RWPE1 (cell line): ENCODE data around the gene ATP7A.

ENCODE experiments used
- CTCF ChIA-PET: fragments of 350-600 bp; sonication (Branson Sonifier 250); formaldehyde crosslinking; extraction: SDS; loops from one replicate; lab custom pipeline; 2021; lab: Yijun Ruan, JAX
- POLR2A ChIA-PET: fragments of 400-600 bp; formaldehyde crosslinking; extraction: SDS; loops from one replicate; lab custom pipeline; 2020; ENCODE audit warnings: antibody characterized with exemption; ENCODE audit not compliant: low non-redundant PET; lab: Yijun Ruan, JAX
- DNase-seq: peaks from one replicate; pipeline ENCODE4 v3.0.0; 2012; ENCODE audit warnings: low spot score
- H3K27ac ChIP-seq: fragments of 450-650 bp; 2 replicates; pipeline ENCODE4 v1.5.1; 2017
- CTCF ChIP-seq: fragments of 450-650 bp; conservative IDR thresholded peaks from 2 replicates; pipeline ENCODE4 v1.5.1; 2017; ENCODE audit warnings: low read depth, mild to moderate bottlenecking

The ATP7A gene

GRCh38 chrX:77969538-77969937 lies 59.0 kb downstream of the ATP7A start, which contains the start of gene PGAM4:
Gene PGAM4, minus strand, starts transcription at chrX:77969638. Its CDS starts 0 bp downstream, at chrX:77969638.
- no peak for DNase-seq
- ChIA-PET POLR2A (no interaction called here), CTCF (no interaction called here)
- no peak for TF ChIP-seq CTCF
- no peak within 1 kb of the TSS for H3K27ac ChIP-seq

- DNase-seq = no peak
- TF ChIP-seq CTCF = no peak
- POLR2A ChIA-PET = no interaction called here
- no peak overlapping the region for H3K27ac ChIP-seq
- CTCF ChIA-PET = interaction anchor here (0.6 to 0.7 kb wide), 3 partner anchors 22 to 65 kb away, joined by 3 to 4 read pairs (median 3); partner anchors contain the start of gene ATP7A
Measured at GRCh38 chrX:77975755-77976154, 65.3 kb downstream of the ATP7A start.

- POLR2A ChIA-PET = no interaction called here
- no peak overlapping the region for H3K27ac ChIP-seq
- CTCF ChIA-PET = no interaction called here
- DNase-seq = no peak
- no peak for TF ChIP-seq CTCF
Measured at GRCh38 chrX:77977095-77977494, 66.6 kb downstream of the ATP7A start.

- CTCF ChIA-PET = interaction anchor here (0.5 to 0.6 kb wide), 2 partner anchors 55 to 1353 kb away, joined by 3 read pairs; no protein-coding TSS in a partner anchor
Measured at GRCh38 chrX:77977518-77977917, 67.0 kb downstream of the ATP7A start.

GRCh38 chrX:77979870-77980269 lies 69.4 kb downstream of the ATP7A start:
- ChIA-PET POLR2A (no interaction called here), CTCF (no interaction called here)
- no peak for TF ChIP-seq CTCF

More at GRCh38 chrX:77977518-77977917, 67.0 kb downstream of the ATP7A start:
- POLR2A ChIA-PET = no interaction called here
- DNase-seq = no peak
- TF ChIP-seq CTCF = no peak
- H3K27ac ChIP-seq = no peak overlapping the region

GRCh38 chrX:78011846-78012245 lies 101.4 kb downstream of the ATP7A start:
- POLR2A ChIA-PET = no interaction called here
- H3K27ac ChIP-seq = no peak overlapping the region
- TF ChIP-seq CTCF = no peak
- CTCF ChIA-PET = interaction anchor here (0.5 to 0.7 kb wide), 2 partner anchors 313 to 776 kb away, joined by 3 read pairs; no protein-coding TSS in a partner anchor
- DNase-seq = no peak

More at GRCh38 chrX:77979870-77980269, 69.4 kb downstream of the ATP7A start:
- H3K27ac ChIP-seq = no peak overlapping the region
- no peak for DNase-seq
